HG03139 (cell line): ENCODE data around the gene VAV1.
A peak's percentile ranks its signal among the peaks of the same experiment; 100 is the strongest.
"Not testable (repeated sequence)": the region's sequence is repeated elsewhere in the genome, so short reads cannot be mapped to it uniquely, and the experiment has no call there.

Source experiments
- ATAC-seq: cut with Tn5 transposase; IDR thresholded peaks from one replicate; pipeline ENCODE4 v1.9.1; 2021; ENCODE audit not compliant: unreplicated experiment

Gene VAV1

GRCh38 chr19:6754653-6755463 is 17.6 kb upstream of the VAV1 start:
- ATAC-seq = no peak

- ATAC-seq = no peak
These were observed 11.9 kb upstream of the VAV1 start for GRCh38 chr19:6760606-6761005.

- ATAC-seq = no peak
These were observed 11.3 kb upstream of the VAV1 start for GRCh38 chr19:6761053-6761676.

- ATAC-seq = not testable (repeated sequence)
These were observed 10.2 kb upstream of the VAV1 start for GRCh38 chr19:6762253-6762797.

GRCh38 chr19:6765738-6766356 is 6.7 kb upstream of the VAV1 start:
- no peak for ATAC-seq

- ATAC-seq = no peak
These were observed 6.0 kb upstream of the VAV1 start for GRCh38 chr19:6766357-6767080.

GRCh38 chr19:6767081-6767356 is 5.5 kb upstream of the VAV1 start:
- ATAC-seq = peak; percentile 12

GRCh38 chr19:6767357-6768235 is 4.9 kb upstream of the VAV1 start, which contains the start of gene SH2D3A:
TSS of gene SH2D3A (minus strand) at chr19:6767435. CDS start at chr19:6763748, 3,687 bp downstream.
- peak; percentile 57 for ATAC-seq

GRCh38 chr19:6768236-6768785 is 4.2 kb upstream of the VAV1 start:
- ATAC-seq = no peak

GRCh38 chr19:6769006-6769619 is 3.4 kb upstream of the VAV1 start:
- ATAC-seq = no peak

- not testable (repeated sequence) for ATAC-seq
These were observed 870 bp upstream of the VAV1 start for GRCh38 chr19:6771648-6772027.

GRCh38 chr19:6772866-6773322 is 386 bp downstream of the VAV1 start:
- no peak for ATAC-seq

GRCh38 chr19:6773323-6773931 is 919 bp downstream of the VAV1 start:
- ATAC-seq = no peak

- no peak for ATAC-seq
These were observed 2.6 kb downstream of the VAV1 start for GRCh38 chr19:6774821-6775707.

GRCh38 chr19:6776045-6776444 is 3.5 kb downstream of the VAV1 start:
- ATAC-seq = not testable (repeated sequence)

GRCh38 chr19:6776999-6777398 is 4.5 kb downstream of the VAV1 start:
- ATAC-seq = no peak

GRCh38 chr19:6777434-6777833 is 4.9 kb downstream of the VAV1 start:
- no peak for ATAC-seq

GRCh38 chr19:6778386-6778785 is 5.9 kb downstream of the VAV1 start:
- no peak for ATAC-seq
